Measurements from ENCODE around the gene RARS1. TPM values are rescaled to one million over a fixed set of nuclear protein-coding genes. Genes with fewer than 3 reads are reported as not detected.
A peak's percentile ranks its signal among the peaks of the same experiment; 100 is the strongest.
"Not testable (repeated sequence)": the region's sequence is repeated elsewhere in the genome, so short reads cannot be mapped to it uniquely, and the experiment has no call there.

Gene RARS1
- total and polyA plus RNA-seq, 2 donors = 32.3 to 230 TPM

GRCh38 chr5:168513861-168514428 lies 27.7 kb downstream of the RARS1 start:
- Histone ChIP-seq H3K36me3 (ENCODE audit: insufficient read depth) (peaks cover 18% of the 10 kb centered on the region), H3K4me1 (ENCODE audit: insufficient read depth) (no peaks in the 10 kb centered on the region), H3K27ac (ENCODE audit: low read depth) (no peak overlapping the region), H3K4me3 (ENCODE audit: low read depth, low read length) (no peak overlapping the region)
- DNase-seq (ENCODE audit: extremely low spot score) = no peak
- 98% methylated on average over 2 of the region's 2 CpGs for WGBS

- 73% methylated on average over 2 of the region's 2 CpGs for WGBS
- H3K4me1 ChIP-seq (ENCODE audit: insufficient read depth) = no peaks in the 10 kb centered on the region
- H3K36me3 ChIP-seq (ENCODE audit: insufficient read depth) = no peaks in the 10 kb centered on the region
- H3K4me3 ChIP-seq (ENCODE audit: low read depth, low read length) = no peak overlapping the region
- DNase-seq (ENCODE audit: extremely low spot score) = no peak
- no peak overlapping the region for H3K27ac ChIP-seq (ENCODE audit: low read depth)
Measured at GRCh38 chr5:168525856-168526255, 39.6 kb downstream of the RARS1 start.

GRCh38 chr5:168527756-168528295 lies 41.6 kb downstream of the RARS1 start:
- no peaks in the 10 kb centered on the region for H3K4me1 ChIP-seq (ENCODE audit: insufficient read depth)
- H3K4me3 ChIP-seq (ENCODE audit: low read depth, low read length) = no peak overlapping the region
- DNase-seq (ENCODE audit: extremely low spot score) = no peak
- no peaks in the 10 kb centered on the region for H3K36me3 ChIP-seq (ENCODE audit: insufficient read depth)
- WGBS = 86% methylated on average over 4 of the region's 4 CpGs
- no peak overlapping the region for H3K27ac ChIP-seq (ENCODE audit: low read depth)

DNA sequence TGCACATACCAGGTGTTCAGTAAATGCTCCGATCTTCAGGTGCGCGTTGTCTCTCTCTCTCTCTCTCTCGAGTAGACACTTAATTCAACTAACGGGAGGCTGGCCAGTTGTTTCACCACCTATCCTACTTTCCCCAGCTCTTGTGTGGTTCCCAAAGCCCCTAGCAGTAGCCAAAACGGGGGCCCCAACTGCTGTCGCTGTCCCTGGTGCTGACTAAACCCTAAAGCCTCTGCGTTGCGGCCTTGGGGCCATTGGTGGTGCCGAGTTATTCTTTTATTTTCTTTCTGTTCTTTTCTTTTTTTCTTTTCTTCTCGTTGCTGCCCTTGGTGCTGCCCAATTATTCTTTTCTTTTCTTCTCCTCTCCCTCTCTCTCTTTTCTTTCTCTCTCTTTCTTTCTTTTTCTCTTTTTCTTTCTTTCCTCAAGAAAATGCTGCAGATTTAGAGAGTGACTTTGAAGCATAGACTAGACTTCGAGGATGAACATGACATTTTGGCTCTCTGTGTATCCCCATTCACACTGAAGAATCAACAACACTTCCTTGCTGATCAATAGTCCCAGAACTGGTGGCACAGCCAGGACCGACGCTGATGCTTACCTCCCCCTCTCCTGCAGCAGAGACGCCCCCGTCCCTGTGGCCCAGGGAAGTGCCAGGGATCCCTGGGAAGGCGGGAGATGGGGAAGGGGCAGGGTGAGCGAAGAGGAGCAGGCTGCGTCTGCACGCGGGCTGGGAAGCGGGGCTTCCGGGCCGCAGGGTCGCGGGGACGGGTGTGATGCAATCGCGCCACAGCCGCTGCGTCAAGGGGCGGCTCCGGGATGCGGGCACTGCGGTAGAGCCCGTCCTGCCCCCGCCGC lies 42.5 kb downstream of the RARS1 start, which contains the start of gene FBLL1:
FBLL1 (plus strand) TSS at position 785 of the 853 bp plus-strand sequence. CDS start 200 bp downstream, outside the sequence.
- Histone ChIP-seq H3K36me3 (ENCODE audit: insufficient read depth) (no peaks in the 10 kb centered on the region), H3K4me3 (ENCODE audit: low read depth, low read length) (peak within 1 kb of the TSS; percentile 54), H3K4me1 (ENCODE audit: insufficient read depth) (no peaks in the 10 kb centered on the region), H3K27ac (ENCODE audit: low read depth) (no peak within 1 kb of the TSS)
- DNase-seq (ENCODE audit: extremely low spot score) = no peak
- WGBS = 11% methylated on average over 37 of the region's 38 CpGs

GRCh38 chr5:168529374-168530234 lies 43.3 kb downstream of the RARS1 start:
- Histone ChIP-seq H3K27ac (ENCODE audit: low read depth) (no peak overlapping the region), H3K4me3 (ENCODE audit: low read depth, low read length) (peak overlapping the region; percentile 54), H3K4me1 (ENCODE audit: insufficient read depth) (no peaks in the 10 kb centered on the region), H3K36me3 (ENCODE audit: insufficient read depth) (no peaks in the 10 kb centered on the region)
- DNase-seq (ENCODE audit: extremely low spot score) = no peak
- 14% methylated on average over 122 of the region's 125 CpGs for WGBS

DNA sequence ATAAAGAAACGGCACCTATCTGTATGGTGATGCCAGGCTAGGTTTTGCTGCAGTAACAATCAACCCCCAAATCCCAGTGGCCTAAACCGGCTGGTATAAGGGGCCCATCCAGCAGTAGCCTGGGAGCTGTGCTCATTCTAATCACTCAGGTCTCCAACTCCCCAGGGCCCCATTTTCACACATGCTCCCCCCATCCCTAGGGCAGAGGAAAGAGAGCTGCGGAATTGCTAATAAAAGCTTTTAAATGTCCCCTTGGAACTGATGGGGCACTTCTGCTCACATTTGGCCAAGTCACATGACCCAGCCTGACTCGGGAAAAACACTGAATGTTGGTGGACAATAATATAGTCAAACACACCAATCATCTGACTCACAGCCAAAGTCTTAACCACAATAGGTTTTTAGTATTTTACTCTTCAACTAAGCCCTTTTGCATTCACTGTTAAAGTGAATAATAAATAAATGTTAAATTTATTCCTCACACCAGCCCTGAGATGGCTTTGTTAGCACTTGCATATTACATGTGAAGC lies 44.4 kb downstream of the RARS1 start:
- 79% methylated on average over 4 of the region's 4 CpGs for WGBS
- Histone ChIP-seq H3K4me3 (ENCODE audit: low read depth, low read length) (no peak overlapping the region), H3K36me3 (ENCODE audit: insufficient read depth) (no peaks in the 10 kb centered on the region), H3K27ac (ENCODE audit: low read depth) (no peak overlapping the region), H3K4me1 (ENCODE audit: insufficient read depth) (no peaks in the 10 kb centered on the region)
- DNase-seq (ENCODE audit: extremely low spot score) = no peak

GRCh38 chr5:168531191-168531590 lies 44.9 kb downstream of the RARS1 start:
- no peak overlapping the region for H3K4me3 ChIP-seq (ENCODE audit: low read depth, low read length)
- no peaks in the 10 kb centered on the region for H3K4me1 ChIP-seq (ENCODE audit: insufficient read depth)
- WGBS = 78% methylated on average over 5 of the region's 5 CpGs
- H3K27ac ChIP-seq (ENCODE audit: low read depth) = no peak overlapping the region
- no peak for DNase-seq (ENCODE audit: extremely low spot score)
- H3K36me3 ChIP-seq (ENCODE audit: insufficient read depth) = no peaks in the 10 kb centered on the region

DNA sequence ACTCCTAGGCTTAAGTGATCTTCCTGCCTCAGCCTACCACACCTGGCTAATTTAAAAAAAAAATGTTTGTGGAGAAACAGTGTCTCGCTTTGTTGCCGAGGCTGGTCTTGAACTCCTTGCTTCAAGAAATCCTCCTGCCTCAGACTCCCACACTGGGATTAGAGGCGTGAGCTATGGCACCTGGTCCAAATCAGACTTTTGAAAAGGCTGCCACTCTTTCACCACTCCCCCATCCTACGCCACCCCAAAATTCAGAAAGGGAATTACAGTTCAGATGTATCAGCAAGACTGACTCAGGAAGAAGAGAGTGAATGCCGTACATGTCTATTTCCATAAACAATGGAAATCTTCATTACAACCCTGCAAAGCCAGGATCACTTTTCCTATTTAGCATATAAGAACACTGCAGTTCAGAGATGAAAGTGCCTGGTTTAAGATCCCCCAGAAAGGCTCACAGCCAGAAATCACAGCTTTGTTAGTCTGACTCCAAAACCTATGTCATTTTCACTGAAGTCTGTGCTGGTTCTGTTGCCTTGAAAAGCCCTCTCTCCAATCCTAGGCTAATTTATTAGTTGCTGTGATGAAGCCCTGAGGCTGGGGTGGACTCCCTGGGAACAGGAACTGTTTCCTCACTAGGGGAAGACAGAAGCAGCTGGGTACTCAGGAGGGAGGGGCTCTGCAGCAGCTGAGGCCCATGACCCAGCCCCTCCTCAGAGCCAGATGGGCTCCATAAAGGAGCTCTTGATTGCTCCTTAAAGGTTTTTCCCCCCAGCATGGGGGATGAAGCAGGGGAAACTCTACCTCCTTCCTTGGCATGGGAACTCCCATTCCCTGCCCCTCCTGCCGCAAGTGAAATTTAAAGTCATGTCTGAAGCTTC lies 46.0 kb downstream of the RARS1 start:
- WGBS = 59% methylated on average over 6 of the region's 6 CpGs
- Histone ChIP-seq H3K27ac (ENCODE audit: low read depth) (no peak overlapping the region), H3K4me1 (ENCODE audit: insufficient read depth) (no peaks in the 10 kb centered on the region), H3K4me3 (ENCODE audit: low read depth, low read length) (no peak overlapping the region), H3K36me3 (ENCODE audit: insufficient read depth) (no peaks in the 10 kb centered on the region)
- no peak for DNase-seq (ENCODE audit: extremely low spot score)

- not testable (repeated sequence) for H3K4me1 ChIP-seq (ENCODE audit: insufficient read depth); H3K27ac ChIP-seq (ENCODE audit: low read depth); H3K36me3 ChIP-seq (ENCODE audit: insufficient read depth); H3K4me3 ChIP-seq (ENCODE audit: low read depth, low read length); DNase-seq (ENCODE audit: extremely low spot score)
- WGBS = 86% methylated on average over 7 of the region's 7 CpGs
Measured at GRCh38 chr5:168534351-168534750, 48.1 kb downstream of the RARS1 start.

DNA sequence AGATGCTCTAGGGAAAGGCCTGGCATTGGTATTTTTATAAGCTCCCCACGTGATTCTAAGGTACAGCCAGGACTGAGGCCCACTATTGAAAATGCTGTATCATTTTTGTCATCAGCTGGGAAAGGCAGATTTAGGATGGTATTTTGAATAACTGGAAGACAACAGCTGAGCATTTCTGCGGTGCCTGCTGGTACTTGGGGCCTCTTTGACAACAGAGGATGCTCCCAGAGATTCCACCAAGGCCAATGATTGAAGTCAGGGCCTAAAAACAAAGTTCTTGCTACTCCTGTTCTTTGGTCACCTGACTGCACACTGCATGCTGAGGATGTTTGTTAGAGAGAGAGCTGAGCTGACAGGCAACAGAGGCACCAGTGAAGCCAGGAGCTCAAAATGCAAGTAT lies 50.9 kb downstream of the RARS1 start:
- Histone ChIP-seq H3K27ac (ENCODE audit: low read depth) (no peak overlapping the region), H3K36me3 (ENCODE audit: insufficient read depth) (no peaks in the 10 kb centered on the region), H3K4me1 (ENCODE audit: insufficient read depth) (no peaks in the 10 kb centered on the region), H3K4me3 (ENCODE audit: low read depth, low read length) (no peak overlapping the region)
- DNase-seq (ENCODE audit: extremely low spot score) = no peak
- WGBS = 54% methylated on average over 2 of the region's 2 CpGs

DNA sequence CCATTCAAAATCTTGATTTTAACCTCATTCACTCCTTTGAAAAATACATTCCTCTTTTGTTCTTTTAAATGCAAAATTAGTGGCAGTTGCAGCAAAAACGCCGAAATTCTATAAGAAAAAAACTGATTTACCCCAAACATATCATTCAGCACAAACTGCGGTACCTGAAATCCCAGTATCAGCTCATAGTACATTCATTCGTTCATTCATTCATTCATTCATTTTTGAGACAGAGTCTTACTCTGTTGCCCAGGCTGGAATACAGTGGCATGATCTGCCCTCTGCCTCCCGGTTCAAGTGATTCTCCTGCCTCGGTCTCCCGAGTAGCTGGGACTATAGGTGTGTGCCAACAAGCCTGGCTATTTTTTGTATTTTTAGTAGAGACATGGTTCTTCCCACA lies 63.3 kb downstream of the RARS1 start:
- H3K27ac ChIP-seq (ENCODE audit: low read depth) = no peak overlapping the region
- H3K4me1 ChIP-seq (ENCODE audit: insufficient read depth) = no peaks in the 10 kb centered on the region
- peaks cover 3% of the 10 kb centered on the region for H3K36me3 ChIP-seq (ENCODE audit: insufficient read depth)
- H3K4me3 ChIP-seq (ENCODE audit: low read depth, low read length) = no peak overlapping the region
- WGBS = 97% methylated on average over 7 of the region's 7 CpGs
- no peak for DNase-seq (ENCODE audit: extremely low spot score)

GRCh38 chr5:168550656-168551055 lies 64.4 kb downstream of the RARS1 start:
- no peak overlapping the region for H3K27ac ChIP-seq (ENCODE audit: low read depth)
- DNase-seq (ENCODE audit: extremely low spot score) = no peak

More at GRCh38 chr5:168550656-168551055, 64.4 kb downstream of the RARS1 start:
- H3K4me3 ChIP-seq (ENCODE audit: low read depth, low read length) = no peak overlapping the region
- no peaks in the 10 kb centered on the region for H3K4me1 ChIP-seq (ENCODE audit: insufficient read depth)
- peaks cover 2% of the 10 kb centered on the region for H3K36me3 ChIP-seq (ENCODE audit: insufficient read depth)
